Effector memory CD4-positive, alpha-beta T cell (primary cell): Measurements from ENCODE around the gene PHF10.
A peak's percentile ranks its signal among the peaks of the same experiment; 100 is the strongest.

Source experiments
- DNase-seq, 3 donors: peaks; one replicate each; pipeline ENCODE4 v3.0.0-alpha.2; 2020
- H3K27ac ChIP-seq: 2 replicates; pipeline ENCODE4 v1.7.0; 2013; ENCODE audit warnings: mild to moderate bottlenecking, low read length, moderate library complexity; ENCODE audit not compliant: insufficient read depth, poor library complexity, severe bottlenecking
- H3K27me3 ChIP-seq: replicated peaks from 2 replicates; pipeline ENCODE4 v1.7.0; 2013; ENCODE audit warnings: mild to moderate bottlenecking, low read length; ENCODE audit not compliant: insufficient read depth, control insufficient read depth, poor library complexity, severe bottlenecking
- H3K36me3 ChIP-seq: 2 replicates; pipeline ENCODE4 v1.7.0; 2013; ENCODE audit warnings: mild to moderate bottlenecking, low read length, moderate library complexity; ENCODE audit not compliant: control insufficient read depth, insufficient read depth
- H3K4me1 ChIP-seq: 2 replicates; pipeline ENCODE4 v1.7.0; 2013; ENCODE audit warnings: low read length, mild to moderate bottlenecking; ENCODE audit not compliant: control insufficient read depth, insufficient read depth, poor library complexity, severe bottlenecking
- H3K4me3 ChIP-seq: 2 replicates; pipeline ENCODE4 v1.7.0; 2013; ENCODE audit warnings: low read length, low read depth, mild to moderate bottlenecking; ENCODE audit not compliant: insufficient read depth, poor library complexity, severe bottlenecking
- H3K9me3 ChIP-seq: 2 replicates; pipeline ENCODE4 v1.7.0; 2013; ENCODE audit warnings: mild to moderate bottlenecking, low read length, moderate library complexity; ENCODE audit not compliant: control insufficient read depth

PHF10 gene

DNA sequence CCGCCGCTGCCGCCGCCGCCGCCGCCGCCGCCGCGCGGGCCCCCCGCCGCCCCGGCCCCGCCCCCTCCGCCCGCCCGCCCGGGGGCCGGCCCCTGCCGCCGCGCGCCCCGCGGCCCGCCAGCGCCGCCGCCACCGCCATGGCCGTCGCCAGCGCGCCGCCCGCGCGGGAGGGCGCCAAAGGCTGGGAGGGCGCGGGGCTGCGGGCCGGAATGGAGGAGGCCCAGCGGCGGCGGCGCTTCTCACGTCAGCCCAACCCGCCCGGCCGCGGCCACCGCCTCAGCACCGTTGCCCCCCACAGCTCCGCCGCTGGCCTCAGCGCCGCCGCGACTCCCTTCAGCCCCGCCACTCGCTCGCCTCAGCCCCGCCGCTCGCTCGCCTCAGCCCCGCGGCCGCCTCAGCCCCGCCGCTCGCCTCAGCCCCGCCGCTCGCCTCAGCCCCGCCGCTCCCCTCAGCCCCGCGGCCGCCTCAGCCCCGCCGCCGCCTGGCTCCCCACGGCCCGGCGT is 258 bp downstream of the PHF10 start:
- Histone ChIP-seq H3K4me3 (no peak overlapping the region), H3K27ac (peak overlapping the region; percentile 35), H3K27me3 (no peaks in the 10 kb centered on the region), H3K9me3 (no peaks in the 10 kb centered on the region), H3K4me1 (peaks cover 11% of the 10 kb centered on the region), H3K36me3 (no peaks in the 10 kb centered on the region)
- peak; percentile 24 to 37 (median 24) for DNase-seq

DNA sequence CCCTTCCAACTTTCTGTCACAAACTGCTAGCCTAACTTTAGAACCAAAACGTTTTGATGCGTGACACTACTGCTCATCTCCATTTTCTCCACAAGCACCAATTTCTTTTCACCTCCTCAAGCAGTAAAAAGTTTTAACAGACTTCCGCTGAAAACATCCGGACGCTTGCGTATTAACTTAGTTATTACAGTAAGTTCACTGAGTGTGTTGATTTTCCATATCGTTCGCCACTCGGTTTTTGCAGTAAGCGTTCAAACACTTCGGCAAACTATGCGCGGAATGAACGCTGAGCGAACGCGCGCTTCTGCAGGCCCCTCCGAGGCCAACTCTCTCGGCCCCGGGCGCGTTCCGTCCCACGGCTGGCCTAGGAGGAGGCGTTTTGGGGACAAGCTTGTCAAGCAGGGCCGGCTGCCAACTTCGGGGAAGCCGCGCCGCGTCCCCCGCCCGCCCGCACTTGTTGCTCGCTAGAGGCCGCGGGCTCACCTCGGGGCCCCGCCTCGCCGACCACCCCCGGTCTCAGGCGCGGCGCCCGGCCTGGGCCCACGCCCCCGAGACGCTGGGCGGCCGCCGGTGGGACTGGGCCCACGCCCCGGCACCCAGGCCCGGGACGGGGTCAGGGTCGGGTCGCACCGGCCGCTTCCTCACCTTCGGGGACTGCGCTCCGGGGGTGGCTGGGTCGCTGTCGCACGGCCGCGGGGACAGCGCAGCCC is 945 bp downstream of the PHF10 start:
- peaks cover 11% of the 10 kb centered on the region for H3K4me1 ChIP-seq
- H3K36me3 ChIP-seq: no peaks in the 10 kb centered on the region
- H3K9me3 ChIP-seq: no peaks in the 10 kb centered on the region
- peak overlapping the region; percentile 84 for H3K4me3 ChIP-seq
- DNase-seq: peak; percentile 54 to 59 (median 55)
- no peaks in the 10 kb centered on the region for H3K27me3 ChIP-seq
- peak overlapping the region; percentile 90 for H3K27ac ChIP-seq

DNA sequence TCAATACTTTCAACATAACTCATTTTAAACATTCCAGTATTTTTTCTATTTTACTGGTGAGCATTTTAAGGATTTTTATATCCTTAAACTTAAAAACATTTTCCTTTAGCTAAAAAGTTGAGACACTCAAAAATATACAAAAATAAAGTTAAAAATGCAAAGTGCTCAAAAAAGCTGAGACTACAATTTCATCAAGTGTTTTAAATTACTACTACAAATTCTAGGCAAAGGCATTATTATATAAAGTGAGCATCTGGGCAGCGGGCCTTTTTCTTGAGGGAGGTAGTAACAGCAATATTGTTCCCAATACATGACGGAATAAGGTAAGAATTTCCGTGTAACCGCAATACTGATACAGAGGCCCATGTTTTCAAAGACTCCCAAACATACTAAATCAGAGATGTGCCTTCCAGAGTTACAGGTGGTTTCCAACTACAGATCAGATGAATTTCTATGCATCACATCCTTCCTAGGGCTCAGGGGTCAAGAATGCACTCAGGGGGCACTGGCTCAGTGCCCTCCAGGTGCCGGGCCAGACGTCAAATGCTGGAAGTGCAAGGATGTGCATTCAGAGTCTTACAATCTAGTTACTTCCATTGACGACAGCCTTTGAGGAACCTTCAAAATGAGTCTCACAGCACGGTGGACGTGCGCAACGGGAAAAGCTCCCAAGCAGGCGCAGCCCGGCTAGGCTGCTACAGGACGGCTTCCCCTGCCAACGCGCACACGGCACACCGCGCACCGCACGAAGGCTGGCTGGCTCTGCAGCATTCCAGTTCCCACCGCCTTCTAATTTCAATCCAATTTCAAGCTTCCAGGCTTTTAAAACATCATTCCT is 1.7 kb downstream of the PHF10 start:
- peak in 2 of 3 donors; percentile 11 to 29 for DNase-seq
- peak overlapping the region; percentile 90 for H3K27ac ChIP-seq
- peak overlapping the region; percentile 84 for H3K4me3 ChIP-seq
- no peaks in the 10 kb centered on the region for H3K27me3 ChIP-seq
- H3K9me3 ChIP-seq: no peaks in the 10 kb centered on the region
- H3K4me1 ChIP-seq: peaks cover 11% of the 10 kb centered on the region
- no peaks in the 10 kb centered on the region for H3K36me3 ChIP-seq

DNA sequence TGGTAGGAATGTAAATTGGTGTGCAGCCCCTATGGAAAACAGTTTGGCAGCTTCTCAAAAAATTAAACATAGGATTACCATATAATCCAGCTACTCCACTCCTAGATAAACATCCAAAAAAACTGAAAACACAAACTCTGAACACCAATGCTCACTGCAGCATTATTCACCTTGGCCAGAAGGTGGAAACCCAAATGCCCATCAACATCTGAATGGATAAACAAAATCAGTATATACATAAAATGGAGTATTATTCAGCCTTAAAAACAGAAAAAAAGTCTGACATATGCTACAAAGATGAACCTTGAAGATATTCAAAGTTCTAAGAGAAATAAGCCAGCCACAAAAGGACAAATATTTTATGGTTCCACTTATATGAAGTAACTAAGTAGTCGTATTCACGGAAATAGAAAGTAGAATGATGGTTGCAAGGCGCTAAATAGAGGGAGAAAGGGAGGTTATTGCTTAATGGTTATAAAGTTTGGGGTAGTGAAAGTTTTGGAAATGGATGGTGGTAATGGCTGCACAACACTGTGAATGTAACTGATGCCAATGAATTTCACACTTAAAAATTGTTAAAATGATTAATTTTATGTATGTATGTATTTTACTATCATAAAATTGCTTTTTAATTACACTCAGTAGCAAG is 4.0 kb downstream of the PHF10 start:
- no peak overlapping the region for H3K27ac ChIP-seq
- H3K27me3 ChIP-seq: no peaks in the 10 kb centered on the region
- DNase-seq: no peak
- no peaks in the 10 kb centered on the region for H3K9me3 ChIP-seq
- H3K4me1 ChIP-seq: peaks cover 11% of the 10 kb centered on the region
- peaks cover 11% of the 10 kb centered on the region for H3K36me3 ChIP-seq
- H3K4me3 ChIP-seq: no peak overlapping the region

DNA sequence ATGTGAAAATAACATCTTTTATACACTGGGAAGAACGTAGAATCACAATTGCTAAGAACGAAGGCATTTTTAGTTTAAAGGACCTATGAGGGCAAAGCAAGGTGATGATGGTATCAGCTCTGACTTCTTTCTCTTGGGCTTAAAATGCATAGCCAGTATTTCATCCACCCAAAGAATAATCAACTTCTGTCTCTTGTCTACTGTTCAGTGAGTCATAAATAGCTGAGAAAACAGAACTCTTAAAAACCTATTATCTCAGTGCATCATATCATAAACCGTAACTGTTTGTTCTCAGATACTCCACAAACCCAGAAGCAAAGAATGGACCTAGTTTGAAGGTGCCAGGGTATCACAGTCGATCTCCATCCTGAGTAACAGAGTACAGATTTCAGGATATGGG is 5.2 kb downstream of the PHF10 start:
- Histone ChIP-seq H3K4me3 (no peak overlapping the region), H3K4me1 (peaks cover 11% of the 10 kb centered on the region), H3K27ac (peak overlapping the region; percentile 29), H3K27me3 (no peaks in the 10 kb centered on the region), H3K9me3 (no peaks in the 10 kb centered on the region), H3K36me3 (peaks cover 21% of the 10 kb centered on the region)
- no peak for DNase-seq

DNA sequence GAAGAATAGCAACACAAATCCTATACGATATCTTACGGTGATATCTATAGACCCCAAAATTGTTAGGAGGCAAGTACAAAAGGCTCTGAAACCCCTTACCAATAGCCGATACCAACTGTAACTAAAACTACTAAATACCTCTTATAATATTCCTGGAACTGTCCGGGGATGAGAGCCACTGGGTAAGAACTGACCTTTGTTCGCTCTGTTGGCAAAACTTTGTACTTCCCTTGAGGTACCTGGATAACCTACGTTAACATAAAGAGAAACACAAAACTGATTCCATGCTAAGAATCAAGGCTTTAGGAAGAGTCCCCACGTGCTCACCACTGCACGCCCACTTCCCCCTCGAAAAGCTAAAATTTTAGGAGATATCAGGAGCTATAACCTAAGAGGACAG is 9.7 kb downstream of the PHF10 start:
- Histone ChIP-seq H3K4me3 (no peak overlapping the region), H3K27me3 (no peaks in the 10 kb centered on the region), H3K4me1 (no peaks in the 10 kb centered on the region), H3K9me3 (no peaks in the 10 kb centered on the region), H3K27ac (no peak overlapping the region), H3K36me3 (peaks cover 37% of the 10 kb centered on the region)
- DNase-seq: no peak

DNA sequence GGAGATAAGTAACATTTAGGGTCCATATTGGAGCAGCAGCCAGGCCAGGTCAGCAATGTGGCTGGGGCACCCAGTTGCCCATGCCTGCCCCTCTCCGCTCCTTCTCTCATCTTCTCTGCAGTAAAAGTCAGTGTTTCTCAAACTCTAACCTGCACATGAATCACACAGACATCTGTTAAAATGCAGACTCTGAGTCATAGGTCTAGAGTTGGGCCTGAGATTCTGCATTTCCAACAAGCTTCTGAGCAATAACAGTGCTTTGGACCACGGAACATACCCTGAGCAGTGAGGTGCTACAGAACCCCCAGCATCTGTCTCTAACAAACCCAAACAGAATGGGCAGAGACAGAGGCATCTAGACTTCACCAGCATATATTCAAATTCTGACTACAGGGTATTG is 10.1 kb downstream of the PHF10 start:
- H3K27ac ChIP-seq: no peak overlapping the region
- H3K4me1 ChIP-seq: no peaks in the 10 kb centered on the region
- no peak for DNase-seq
- H3K36me3 ChIP-seq: peaks cover 37% of the 10 kb centered on the region
- no peak overlapping the region for H3K4me3 ChIP-seq
- H3K27me3 ChIP-seq: no peaks in the 10 kb centered on the region
- H3K9me3 ChIP-seq: no peaks in the 10 kb centered on the region

DNA sequence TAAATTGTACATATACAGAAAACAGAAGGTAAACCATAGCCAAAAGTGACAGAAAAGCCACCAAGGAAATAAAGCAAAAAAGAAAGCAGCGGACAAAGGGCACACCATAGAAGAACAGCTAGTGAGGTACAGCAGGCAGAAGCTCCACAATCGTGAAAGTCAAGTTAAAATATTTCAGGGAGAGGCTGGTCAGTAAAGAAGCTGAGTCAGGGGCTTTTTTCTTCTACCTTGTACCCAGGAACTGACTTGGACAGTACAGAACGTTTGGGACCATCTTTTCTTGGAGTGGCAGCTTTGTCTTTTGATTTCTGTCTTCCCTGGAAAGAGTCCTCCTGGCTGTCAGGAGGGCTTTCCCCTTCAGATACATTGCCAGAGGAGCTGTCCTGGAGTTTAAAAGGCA is 14.3 kb downstream of the PHF10 start:
- no peak for DNase-seq
- Histone ChIP-seq H3K4me1 (peaks cover 5% of the 10 kb centered on the region), H3K36me3 (peaks cover 36% of the 10 kb centered on the region), H3K9me3 (no peaks in the 10 kb centered on the region), H3K27ac (no peak overlapping the region), H3K27me3 (no peaks in the 10 kb centered on the region), H3K4me3 (no peak overlapping the region)

DNA sequence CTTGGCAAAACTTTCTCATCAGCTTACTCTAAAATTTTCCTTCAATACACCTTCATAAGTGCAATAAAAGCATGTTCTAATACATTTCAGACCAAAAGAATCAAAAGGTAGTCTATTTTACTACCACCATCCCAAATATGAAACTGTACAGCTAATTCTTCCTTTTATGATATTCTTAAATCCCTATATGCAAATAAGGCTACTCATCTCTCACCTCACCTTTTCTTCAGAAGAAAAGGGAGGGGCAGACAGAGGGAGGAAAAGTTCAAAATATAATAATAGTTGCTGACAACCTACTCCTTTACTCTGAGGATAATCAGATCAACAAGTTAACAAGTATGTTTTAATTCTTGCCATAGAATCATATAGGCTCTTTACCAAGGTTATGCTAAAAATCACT is 15.0 kb downstream of the PHF10 start:
- Histone ChIP-seq H3K27me3 (no peaks in the 10 kb centered on the region), H3K36me3 (peaks cover 31% of the 10 kb centered on the region)

More for the DNA sequence above, 15.0 kb downstream of the PHF10 start:
- H3K9me3 ChIP-seq: no peaks in the 10 kb centered on the region
- no peak for DNase-seq
- no peak overlapping the region for H3K4me3 ChIP-seq
- no peak overlapping the region for H3K27ac ChIP-seq
- H3K4me1 ChIP-seq: peaks cover 8% of the 10 kb centered on the region
